GM18909 (cell line): ENCODE measurements around the gene LHPP.
"Not testable (repeated sequence)": the region's sequence is repeated elsewhere in the genome, so short reads cannot be mapped to it uniquely, and the experiment has no call there.

ENCODE experiments used
- ATAC-seq: cut with Tn5 transposase; IDR thresholded peaks from one replicate; pipeline ENCODE4 v1.9.1; 2021; ENCODE audit warnings: mild to moderate bottlenecking; ENCODE audit not compliant: unreplicated experiment, poor library complexity

The LHPP gene

GRCh38 chr10:124547647-124548168, 86.1 kb downstream of the LHPP start:
- no peak for ATAC-seq

GRCh38 chr10:124549171-124549570, 87.5 kb downstream of the LHPP start:
- ATAC-seq = not testable (repeated sequence)

- no peak for ATAC-seq
Measured at GRCh38 chr10:124550293-124551034, 88.8 kb downstream of the LHPP start.

GRCh38 chr10:124551097-124551496, 89.5 kb downstream of the LHPP start:
- ATAC-seq = no peak

GRCh38 chr10:124551755-124552154, 90.1 kb downstream of the LHPP start:
- ATAC-seq = no peak

GRCh38 chr10:124552691-124553276, 91.2 kb downstream of the LHPP start:
- no peak for ATAC-seq

GRCh38 chr10:124554085-124554858, 92.6 kb downstream of the LHPP start:
- ATAC-seq = no peak

GRCh38 chr10:124557167-124557566, 95.5 kb downstream of the LHPP start:
- ATAC-seq = no peak

- ATAC-seq = no peak
Measured at GRCh38 chr10:124557648-124558338, 96.2 kb downstream of the LHPP start.

GRCh38 chr10:124558339-124559321, 97.0 kb downstream of the LHPP start:
- no peak for ATAC-seq

GRCh38 chr10:124559372-124560132, 97.9 kb downstream of the LHPP start:
- ATAC-seq = no peak

- no peak for ATAC-seq
Measured at GRCh38 chr10:124560377-124561105, 98.9 kb downstream of the LHPP start.

GRCh38 chr10:124561206-124561605, 99.6 kb downstream of the LHPP start:
- ATAC-seq = no peak

GRCh38 chr10:124562425-124563060, 100.9 kb downstream of the LHPP start:
- no peak for ATAC-seq

GRCh38 chr10:124563320-124564040, 101.9 kb downstream of the LHPP start:
- ATAC-seq = no peak

- no peak for ATAC-seq
Measured at GRCh38 chr10:124564881-124565280, 103.3 kb downstream of the LHPP start.
